Measurements from ENCODE around the gene GTF2IRD1. TPM values are rescaled to one million over a fixed set of nuclear protein-coding genes. Genes with fewer than 3 reads are reported as not detected.
"Not testable (repeated sequence)": the region's sequence is repeated elsewhere in the genome, so short reads cannot be mapped to it uniquely, and the experiment has no call there.

Gene GTF2IRD1
- total RNA-seq, 3 donors from 2014 or later, result 1.6 to 2.6 (median 1.9) TPM

GRCh38 chr7:74637745-74638144, 184.0 kb downstream of the GTF2IRD1 start:
- peaks cover 3% of the 10 kb centered on the region for H3K27me3 Mint-ChIP-seq (ENCODE audit: low read depth)

GRCh38 chr7:74650055-74650454, 196.3 kb downstream of the GTF2IRD1 start:
- Mint-ChIP-seq H3K4me3 (peak overlapping the region; percentile 79), H3K4me1 (ENCODE audit: low read depth) (peaks cover 32% of the 10 kb centered on the region)
- H3K9me3 Mint-ChIP-seq, result not testable (repeated sequence)

More at GRCh38 chr7:74637745-74638144, 184.0 kb downstream of the GTF2IRD1 start:
- no peak for DNase-seq
- ATAC-seq, result no peak
- peaks cover 5% of the 10 kb centered on the region for H3K4me1 Mint-ChIP-seq (ENCODE audit: low read depth)
- no peaks in the 10 kb centered on the region for H3K9me3 Mint-ChIP-seq
- H3K36me3 Mint-ChIP-seq (ENCODE audit: insufficient read depth), result no peaks in the 10 kb centered on the region
- H3K4me3 Mint-ChIP-seq, result no peak overlapping the region

DNA sequence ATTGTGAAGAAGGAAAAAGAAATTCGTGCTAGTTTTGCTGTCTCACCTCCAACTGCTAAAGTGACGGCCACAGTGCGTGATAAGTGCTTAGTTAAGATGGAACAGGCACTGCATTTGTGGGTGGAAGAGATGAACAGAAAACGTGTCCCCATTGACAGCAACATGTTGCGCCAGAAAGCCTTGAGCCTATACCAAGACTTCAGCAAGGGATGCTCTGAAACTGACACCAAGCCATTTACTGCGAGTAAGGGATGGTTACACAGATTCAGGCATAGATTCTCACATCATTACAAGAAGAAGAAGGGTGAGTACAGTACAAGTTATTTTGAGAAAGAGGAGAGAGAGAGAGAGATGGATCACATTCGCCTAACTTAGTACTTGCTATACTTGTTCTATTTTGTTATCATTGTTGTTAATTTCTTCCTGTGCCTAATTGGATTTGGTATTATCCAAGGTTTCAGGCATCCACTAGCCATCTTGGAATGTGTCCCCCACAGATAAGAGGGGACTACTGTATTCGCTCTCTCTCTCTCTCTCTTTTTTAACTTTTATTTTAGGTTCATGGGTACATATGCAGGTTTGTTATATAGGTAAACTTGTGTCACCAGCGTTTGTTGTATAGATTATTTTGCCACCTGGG, 196.9 kb downstream of the GTF2IRD1 start:
- H3K27me3 Mint-ChIP-seq (ENCODE audit: low read depth); H3K9me3 Mint-ChIP-seq; H3K36me3 Mint-ChIP-seq (ENCODE audit: insufficient read depth); DNase-seq: not testable (repeated sequence)
- Mint-ChIP-seq H3K4me3 (peak overlapping the region; percentile 79), H3K4me1 (ENCODE audit: low read depth) (peaks cover 36% of the 10 kb centered on the region)
- peak; percentile 83 to 86 for ATAC-seq

More at GRCh38 chr7:74650055-74650454, 196.3 kb downstream of the GTF2IRD1 start:
- ATAC-seq (peak; percentile 90 to 91), DNase-seq (peak; percentile 78)
- not testable (repeated sequence) for H3K27me3 Mint-ChIP-seq (ENCODE audit: low read depth); H3K36me3 Mint-ChIP-seq (ENCODE audit: insufficient read depth)

GRCh38 chr7:74651133-74651504, 197.4 kb downstream of the GTF2IRD1 start:
- H3K9me3 Mint-ChIP-seq; ATAC-seq; H3K36me3 Mint-ChIP-seq (ENCODE audit: insufficient read depth); H3K27me3 Mint-ChIP-seq (ENCODE audit: low read depth); DNase-seq: not testable (repeated sequence)
- H3K4me3 Mint-ChIP-seq, result peak overlapping the region; percentile 79
- peaks cover 42% of the 10 kb centered on the region for H3K4me1 Mint-ChIP-seq (ENCODE audit: low read depth)

Other genes starting within 250 kb of the GTF2IRD1 start
- gene LAT2, start 243.9 kb upstream of the GTF2IRD1 start, total RNA-seq, result 10 to 100 TPM in 1 of 3 donors, 1 to 10 TPM in 2; 2.5 to 12.5 (median 5.9) TPM
- 10 to 100 TPM; 71.4 to 85.2 (median 73.8) TPM for gene RFC2, start 199.5 kb upstream of the GTF2IRD1 start, total RNA-seq
- gene CLIP2, start 164.5 kb upstream of the GTF2IRD1 start, total RNA-seq, result 1 to 10 TPM; 1.2 to 2.5 (median 1.4) TPM
- 100 to 1,000 TPM; 161 to 195 (median 181) TPM for gene GTF2I, start 203.8 kb downstream of the GTF2IRD1 start, total RNA-seq